K562 (cell line): ENCODE data around the gene MRPL28. TPM values are rescaled to one million over a fixed set of nuclear protein-coding genes. Genes with fewer than 3 reads are reported as not detected.

Experiments used
- ATAC-seq: fragments of 200-7000 bp; cut with Tn5 transposase; 3 replicates; pipeline ENCODE4 v1.9.1; 2020; ENCODE audit warnings: moderate library complexity
- BruUV-seq: library from RNA; stranded (reverse); fragments of 400-500 nt; replicated peaks from 2 replicates; lab custom pipeline; 2021; lab: Mats Ljungman, UMichigan
- CTCF ChIA-PET: fragments of 300-600 bp; formaldehyde crosslinking; extraction: SDS; loops from one replicate; lab custom pipeline; 2021; ENCODE audit warnings: low intra/inter-chr PET ratio; lab: Yijun Ruan, JAX
- POLR2A ChIA-PET: fragments of 300-600, 350-650 bp; sonication (Branson Sonifier 250); formaldehyde crosslinking; extraction: SDS; loops from one replicate; lab custom pipeline; 2021; ENCODE audit warnings: antibody characterized with exemption, inconsistent platforms; lab: Yijun Ruan, JAX
- DNase-seq, 4 experiments: peaks; one replicate each; pipeline versions ENCODE4 v3.0.0 to v3.0.0-alpha.2; 2011 to 2018; ENCODE audit warnings: low spot score in 3 of 4, mixed read lengths in 3 of 4; ENCODE audit errors: extremely low read depth in 1 of 4
- FAIRE-seq: peaks from 2 replicates; lab custom pipeline; 2011; peaks lifted over from hg19 to GRCh38; lab: Jason Lieb, UNC
- H2AFZ ChIP-seq: 2 replicates; pipeline ENCODE4 v1.6.0; 2011; ENCODE audit warnings: low read depth, low read length, control low read depth, inconsistent platforms
- H3K27ac ChIP-seq: fragments of 200-600 bp; 3 replicates; pipeline ENCODE4 v1.8.0; 2011; ENCODE audit warnings: low read depth, mild to moderate bottlenecking, control low read depth, inconsistent platforms, low read length, moderate library complexity, mixed read lengths; ENCODE audit errors: extremely low read depth
- H3K27me3 ChIP-seq, 2 experiments: fragments of 300-600 bp in 1 of 2; 2 replicates in 1 of 2; 3 replicates in 1 of 2; pipeline versions ENCODE4 v1.6.0 to v1.8.0; 2011; ENCODE audit warnings: inconsistent platforms in 2 of 2, low read length in 2 of 2, mild to moderate bottlenecking in 1 of 2, mixed read lengths in 1 of 2, moderate library complexity in 1 of 2; ENCODE audit not compliant: control insufficient read depth in 2 of 2, insufficient read depth in 2 of 2
- H3K36me3 ChIP-seq: fragments of 300-600 bp; 3 replicates; pipeline ENCODE4 v1.8.0; 2011; ENCODE audit warnings: mild to moderate bottlenecking, low read length, inconsistent platforms; ENCODE audit not compliant: control insufficient read depth, insufficient read depth
- H3K4me1 ChIP-seq, 2 experiments: fragments of 200-600 bp in 1 of 2; replicated peaks in 1 of 2; 2 replicates in 1 of 2; 3 replicates in 1 of 2; pipeline versions ENCODE4 v1.5.1 to v1.8.0; 2011; ENCODE audit warnings: inconsistent platforms in 2 of 2, low read length in 2 of 2, mild to moderate bottlenecking in 1 of 2, mixed read lengths in 1 of 2, moderate library complexity in 1 of 2; ENCODE audit not compliant: control insufficient read depth in 2 of 2, insufficient read depth in 2 of 2
- H3K4me2 ChIP-seq: 2 replicates; pipeline ENCODE4 v1.6.1; 2011; ENCODE audit warnings: low read length, control low read depth, inconsistent platforms, mixed read lengths; ENCODE audit not compliant: insufficient read depth
- H3K4me3 ChIP-seq: fragments of 200-600 bp; sonication (generic), shearing (Covaris generic); 2 replicates; pipeline ENCODE4 v1.5.1; 2016; ENCODE audit warnings: control low read depth, inconsistent platforms
- H3K79me2 ChIP-seq: fragments of 200-600 bp; 3 replicates; pipeline ENCODE4 v1.8.0; 2011; ENCODE audit warnings: low read length, inconsistent platforms; ENCODE audit not compliant: control insufficient read depth, insufficient read depth
- H3K9ac ChIP-seq, 2 experiments: 2 replicates each; pipeline versions ENCODE4 v1.6.0 to v1.6.1; 2011; ENCODE audit warnings: low read depth in 2 of 2, low read length in 2 of 2, control low read depth in 1 of 2, inconsistent platforms in 1 of 2, mild to moderate bottlenecking in 1 of 2, mixed read lengths in 1 of 2; ENCODE audit not compliant: insufficient read depth in 1 of 2
- H3K9me1 ChIP-seq: one replicate; pipeline ENCODE4 v1.6.0; 2011; ENCODE audit warnings: inconsistent platforms, mild to moderate bottlenecking, low read length, moderate library complexity; ENCODE audit not compliant: control insufficient read depth, insufficient read depth
- H3K9me3 ChIP-seq: replicated peaks from 2 replicates; pipeline ENCODE4 v1.5.1; 2011; ENCODE audit warnings: low read depth, low read length, inconsistent platforms; ENCODE audit not compliant: control insufficient read depth, insufficient read depth
- H4K20me1 ChIP-seq: replicated peaks from 2 replicates; pipeline ENCODE4 v1.6.1; 2011; ENCODE audit warnings: low read length, inconsistent platforms, mixed read lengths; ENCODE audit not compliant: control insufficient read depth, insufficient read depth
- BCOR ChIP-seq: fragments of 450-650 bp; IDR thresholded peaks from 2 replicates; pipeline ENCODE4 v1.6.1; 2016
- BRD9 ChIP-seq: fragments of 450-650 bp; IDR thresholded peaks from 2 replicates; pipeline ENCODE4 v1.6.1; 2018; ENCODE audit warnings: low read depth; ENCODE audit not compliant: partially characterized antibody
- GABPB1 ChIP-seq: sonication (generic); formaldehyde crosslinking; IDR thresholded peaks from 2 replicates; pipeline ENCODE4 v1.8.0; 2022; ENCODE audit warnings: mild to moderate bottlenecking, missing genetic modification reagents
- HNRNPH1 ChIP-seq: fragments of 200-400 bp; formaldehyde crosslinking; optimal IDR thresholded peaks from 2 replicates; pipeline ENCODE3; 2017; ENCODE audit warnings: low read depth, mild to moderate bottlenecking, low read length, moderate library complexity
- KDM5B ChIP-seq: fragments of 200-600 bp; sonication (generic); IDR thresholded peaks from 2 replicates; pipeline ENCODE4 v1.6.1; 2012; ENCODE audit warnings: low read depth, mild to moderate bottlenecking, moderate library complexity, low read length, control low read depth, inconsistent platforms; ENCODE audit not compliant: insufficient replicate concordance
- NFXL1 ChIP-seq: fragments of 450-650 bp; formaldehyde crosslinking; IDR thresholded peaks from 2 replicates; pipeline ENCODE4 v1.4.0; 2021; ENCODE audit warnings: mild to moderate bottlenecking
- NR4A1 ChIP-seq, 2 experiments: fragments of 250-450 bp in 1 of 2; fragments of 450-650 bp in 1 of 2; sonication (Bioruptor Pico) in 1 of 2; IDR thresholded peaks; 2 replicates each; pipeline versions ENCODE4 v1.4.0 to v1.6.1; 2016 to 2020; ENCODE audit warnings: mild to moderate bottlenecking in 2 of 2, missing compliant biosample characterization in 1 of 2, missing genetic modification characterization in 1 of 2, moderate library complexity in 1 of 2
- NRF1 ChIP-seq, 2 experiments: fragments of 450-650 bp; IDR thresholded peaks in 1 of 2; conservative IDR thresholded peaks in 1 of 2; 2 replicates each; pipeline ENCODE4 v1.6.1; 2014; ENCODE audit warnings: mild to moderate bottlenecking in 2 of 2
- PURB ChIP-seq: sonication (generic); formaldehyde crosslinking; IDR thresholded peaks from 2 replicates; pipeline ENCODE4 v1.9.0; 2021; ENCODE audit warnings: low read depth, mild to moderate bottlenecking, missing genetic modification reagents
- SP2 ChIP-seq: IDR thresholded peaks from 2 replicates; pipeline ENCODE4 v1.6.1; 2011; ENCODE audit warnings: mild to moderate bottlenecking, low read depth, low read length, moderate library complexity; ENCODE audit not compliant: poor library complexity, severe bottlenecking; ENCODE audit errors: extremely low read depth
- ZNF347 ChIP-seq: fragments of 450-650 bp; formaldehyde crosslinking; IDR thresholded peaks from 2 replicates; pipeline ENCODE4 v1.4.0; 2020; ENCODE audit warnings: low read depth, mild to moderate bottlenecking, moderate library complexity
- ZNF717 ChIP-seq: fragments of 250-450 bp; sonication (Bioruptor Pico); IDR thresholded peaks from 2 replicates; pipeline ENCODE4 v1.5.0; 2021
- WGBS: fragments of 100-300 bp; shearing (Covaris generic); methylation state at CpG from one replicate; pipeline ENCODE4 v1.1.6; 2016; ENCODE audit warnings: low coverage, mixed read lengths; ENCODE audit not compliant: insufficient coverage; ENCODE audit errors: missing lambda C conversion rate; 5-methylcytosine and 5-hydroxymethylcytosine counted together
- in situ Hi-C: fragments of 300-500 bp; cut with MboI; formaldehyde crosslinking; loops from 4 replicates; pipeline ENCODE4 v1.15.0; 2018; ENCODE audit warnings: inconsistent platforms, mixed read lengths
- intact Hi-C: fragments of 100-400 bp; cut with micrococcal nuclease; formaldehyde crosslinking; loops from 2 replicates; pipeline ENCODE4 v1.14.2; 2022
- polyA plus RNA-seq, 8 experiments: library from polyadenylated mRNA; depleted of rRNA in 4 of 8; stranded (reverse) in 5 of 8; unstranded in 3 of 8; fragments of >200 nt; fragmentation: Nextera tagmentation in 2 of 8; fragmentation: Illumina TruSeq in 1 of 8; extraction: Ambion mirVana in 2 of 8; extraction: Trizol in 1 of 8; gene quantifications; 2 replicates each; pipeline versions ENCODE4 v1.2.1 to v1.2.3, GENCODE V29; 2011 to 2014; ENCODE audit warnings: inconsistent platforms in 1 of 8, missing spikeins in 1 of 8
- total RNA-seq, 7 experiments: library from RNA; depleted of rRNA in 6 of 7; stranded (reverse); fragments of >200 nt in 6 of 7; fragmentation: Illumina TruSeq in 2 of 7; extraction: Trizol in 2 of 7; gene quantifications; 2 replicates each; pipeline versions ENCODE4 v1.2.1 to v1.2.3, GENCODE V29; 2011 to 2021; ENCODE audit warnings: low replicate concordance in 1 of 7
- TF ChIP-seq, protein P1 (sequence below): fragments of 250-450 bp; sonication (Bioruptor Pico); IDR thresholded peaks from 2 replicates; pipeline ENCODE4 v1.4.0; 2020; ENCODE audit warnings: mild to moderate bottlenecking, moderate library complexity, borderline replicate concordance
- TF ChIP-seq, protein P2 (sequence below): fragments of 250-450 bp; sonication (Bioruptor Pico); IDR thresholded peaks from 2 replicates; pipeline ENCODE4 v1.6.1; 2021; ENCODE audit warnings: mild to moderate bottlenecking
- TF ChIP-seq, protein P3 (sequence below): sonication (generic); formaldehyde crosslinking; IDR thresholded peaks from 2 replicates; pipeline ENCODE4 v1.8.0; 2022; ENCODE audit warnings: mild to moderate bottlenecking, missing genetic modification reagents

Gene MRPL28
- total and polyA plus RNA-seq, 9 of the 15 experiments (the other 6 are each of a cell fraction or from before 2014, with no cell fraction given), result 2.5 to 323 (median 175) TPM

DNA sequence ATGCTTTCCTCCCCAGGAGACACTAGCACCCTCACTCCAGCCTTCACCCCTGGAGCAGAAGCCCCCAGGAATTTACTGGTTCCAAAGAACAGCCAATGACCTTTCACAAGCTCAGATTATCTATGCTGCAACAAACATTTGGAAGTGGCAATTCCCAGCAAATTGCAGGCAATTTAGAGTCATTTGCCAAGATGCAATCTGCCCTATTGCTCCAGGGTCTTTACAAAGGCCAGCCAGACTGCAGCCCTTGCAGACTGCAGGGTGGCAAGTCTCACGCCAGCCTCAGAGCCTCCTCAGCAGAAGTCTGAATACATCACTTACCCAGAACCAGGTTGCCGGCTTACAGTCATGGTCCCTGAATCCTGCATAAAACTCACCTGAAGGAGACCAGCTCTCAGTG, 39.6 kb downstream of the MRPL28 start:
- POLR2A ChIA-PET, result interaction anchor here (0.8 kb wide), 1 partner anchor 10 kb away, joined by 3 read pairs; no protein-coding TSS in a partner anchor
- H2AFZ ChIP-seq, result no peak overlapping the region
- FAIRE-seq, result no peak
- 89% methylated on average over 2 of the region's 2 CpGs for WGBS
- in situ Hi-C loops, result no loop called here
- TF ChIP-seq ZNF717 (CRISPR knock-in tag), result no peak
- no peak for TF ChIP-seq HNRNPH1
- TF ChIP-seq KDM5B, result no peak
- no peak for TF ChIP-seq ZNF347 (CRISPR knock-in tag)
- TF ChIP-seq, protein P1, sequence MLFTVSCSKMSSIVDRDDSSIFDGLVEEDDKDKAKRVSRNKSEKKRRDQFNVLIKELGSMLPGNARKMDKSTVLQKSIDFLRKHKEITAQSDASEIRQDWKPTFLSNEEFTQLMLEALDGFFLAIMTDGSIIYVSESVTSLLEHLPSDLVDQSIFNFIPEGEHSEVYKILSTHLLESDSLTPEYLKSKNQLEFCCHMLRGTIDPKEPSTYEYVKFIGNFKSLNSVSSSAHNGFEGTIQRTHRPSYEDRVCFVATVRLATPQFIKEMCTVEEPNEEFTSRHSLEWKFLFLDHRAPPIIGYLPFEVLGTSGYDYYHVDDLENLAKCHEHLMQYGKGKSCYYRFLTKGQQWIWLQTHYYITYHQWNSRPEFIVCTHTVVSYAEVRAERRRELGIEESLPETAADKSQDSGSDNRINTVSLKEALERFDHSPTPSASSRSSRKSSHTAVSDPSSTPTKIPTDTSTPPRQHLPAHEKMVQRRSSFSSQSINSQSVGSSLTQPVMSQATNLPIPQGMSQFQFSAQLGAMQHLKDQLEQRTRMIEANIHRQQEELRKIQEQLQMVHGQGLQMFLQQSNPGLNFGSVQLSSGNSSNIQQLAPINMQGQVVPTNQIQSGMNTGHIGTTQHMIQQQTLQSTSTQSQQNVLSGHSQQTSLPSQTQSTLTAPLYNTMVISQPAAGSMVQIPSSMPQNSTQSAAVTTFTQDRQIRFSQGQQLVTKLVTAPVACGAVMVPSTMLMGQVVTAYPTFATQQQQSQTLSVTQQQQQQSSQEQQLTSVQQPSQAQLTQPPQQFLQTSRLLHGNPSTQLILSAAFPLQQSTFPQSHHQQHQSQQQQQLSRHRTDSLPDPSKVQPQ (CRISPR knock-in tag), result no peak
- TF ChIP-seq NFXL1 (CRISPR knock-in tag), result no peak
- TF ChIP-seq, protein P2, sequence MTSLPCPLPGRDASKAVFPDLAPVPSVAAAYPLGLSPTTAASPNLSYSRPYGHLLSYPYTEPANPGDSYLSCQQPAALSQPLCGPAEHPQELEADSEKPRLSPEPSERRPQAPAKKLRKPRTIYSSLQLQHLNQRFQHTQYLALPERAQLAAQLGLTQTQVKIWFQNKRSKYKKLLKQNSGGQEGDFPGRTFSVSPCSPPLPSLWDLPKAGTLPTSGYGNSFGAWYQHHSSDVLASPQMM (CRISPR knock-in tag), result no peak
- TF ChIP-seq, protein P3, sequence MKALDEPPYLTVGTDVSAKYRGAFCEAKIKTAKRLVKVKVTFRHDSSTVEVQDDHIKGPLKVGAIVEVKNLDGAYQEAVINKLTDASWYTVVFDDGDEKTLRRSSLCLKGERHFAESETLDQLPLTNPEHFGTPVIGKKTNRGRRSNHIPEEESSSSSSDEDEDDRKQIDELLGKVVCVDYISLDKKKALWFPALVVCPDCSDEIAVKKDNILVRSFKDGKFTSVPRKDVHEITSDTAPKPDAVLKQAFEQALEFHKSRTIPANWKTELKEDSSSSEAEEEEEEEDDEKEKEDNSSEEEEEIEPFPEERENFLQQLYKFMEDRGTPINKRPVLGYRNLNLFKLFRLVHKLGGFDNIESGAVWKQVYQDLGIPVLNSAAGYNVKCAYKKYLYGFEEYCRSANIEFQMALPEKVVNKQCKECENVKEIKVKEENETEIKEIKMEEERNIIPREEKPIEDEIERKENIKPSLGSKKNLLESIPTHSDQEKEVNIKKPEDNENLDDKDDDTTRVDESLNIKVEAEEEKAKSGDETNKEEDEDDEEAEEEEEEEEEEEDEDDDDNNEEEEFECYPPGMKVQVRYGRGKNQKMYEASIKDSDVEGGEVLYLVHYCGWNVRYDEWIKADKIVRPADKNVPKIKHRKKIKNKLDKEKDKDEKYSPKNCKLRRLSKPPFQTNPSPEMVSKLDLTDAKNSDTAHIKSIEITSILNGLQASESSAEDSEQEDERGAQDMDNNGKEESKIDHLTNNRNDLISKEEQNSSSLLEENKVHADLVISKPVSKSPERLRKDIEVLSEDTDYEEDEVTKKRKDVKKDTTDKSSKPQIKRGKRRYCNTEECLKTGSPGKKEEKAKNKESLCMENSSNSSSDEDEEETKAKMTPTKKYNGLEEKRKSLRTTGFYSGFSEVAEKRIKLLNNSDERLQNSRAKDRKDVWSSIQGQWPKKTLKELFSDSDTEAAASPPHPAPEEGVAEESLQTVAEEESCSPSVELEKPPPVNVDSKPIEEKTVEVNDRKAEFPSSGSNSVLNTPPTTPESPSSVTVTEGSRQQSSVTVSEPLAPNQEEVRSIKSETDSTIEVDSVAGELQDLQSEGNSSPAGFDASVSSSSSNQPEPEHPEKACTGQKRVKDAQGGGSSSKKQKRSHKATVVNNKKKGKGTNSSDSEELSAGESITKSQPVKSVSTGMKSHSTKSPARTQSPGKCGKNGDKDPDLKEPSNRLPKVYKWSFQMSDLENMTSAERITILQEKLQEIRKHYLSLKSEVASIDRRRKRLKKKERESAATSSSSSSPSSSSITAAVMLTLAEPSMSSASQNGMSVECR (CRISPR knock-in tag), result no peak
- TF ChIP-seq GABPB1, result no peak
- TF ChIP-seq NR4A1 (CRISPR knock-in tag; IDR thresholded peaks at IDR 0.05), result no peak
- no peak for TF ChIP-seq NR4A1 (tag; IDR thresholded peaks at IDR 0.05)
- no peak for TF ChIP-seq PURB (CRISPR knock-in tag)
- no peak for TF ChIP-seq NRF1 (conservative IDR thresholded peaks at IDR 0.05 in 1 of 2, IDR thresholded peaks at IDR 0.05 in 1 of 2)
- no peak for TF ChIP-seq BCOR
- no peak for TF ChIP-seq SP2
- TF ChIP-seq BRD9, result no peak
- H4K20me1 ChIP-seq, result peaks cover 34% of the 10 kb centered on the region
- intact Hi-C loops, result no loop called here
- no peak for ATAC-seq
- no TSS peak for BruUV-seq
- H3K4me2 ChIP-seq, result no peak overlapping the region
- peaks cover 5% of the 10 kb centered on the region for H3K9me1 ChIP-seq
- no peaks in the 10 kb centered on the region for H3K27me3 ChIP-seq
- peaks cover 9% of the 10 kb centered on the region; the same call in 1 of the 3 replicates for H3K36me3 ChIP-seq
- no peak overlapping the region for H3K4me3 ChIP-seq
- no peak for DNase-seq
- H3K9ac ChIP-seq, result no peak overlapping the region
- peaks cover 26 to 28% of the 10 kb centered on the region in 2 experiments for H3K4me1 ChIP-seq
- CTCF ChIA-PET, result no interaction called here
- H3K27ac ChIP-seq, result 0 out of 3 replicates have a peak overlapping the region, but pooled peaks have one; percentile 0
- H3K9me3 ChIP-seq, result no peaks in the 10 kb centered on the region
- peaks cover 90% of the 10 kb centered on the region for H3K79me2 ChIP-seq
